ENCODE results near the gene DAPL1. TPM values are rescaled to one million over a fixed set of nuclear protein-coding genes. Genes with fewer than 3 reads are reported as not detected.

Gene DAPL1
- total and polyA plus RNA-seq, 2 donors (not counting 1 experiment from before 2014, with no cell fraction given), result not detected

GRCh38 chr2:158782136-158782535 lies 13.0 kb upstream of the DAPL1 start:
- ATAC-seq (ENCODE audit: low read depth), result no peak

GRCh38 chr2:158782616-158783015 lies 12.5 kb upstream of the DAPL1 start:
- Histone ChIP-seq H3K27me3 (replicated peaks in 1 of 4; ENCODE audit: control extremely low read depth in 1 of 4, control insufficient read depth in 3 of 4, insufficient read depth in 4 of 4, low read length in 3 of 4) (peaks cover 0 to 12% (median 9%) of the 10 kb centered on the region in 4 experiments), H3K36me3 (replicated peaks in 1 of 2; ENCODE audit: control extremely low read depth in 1 of 2, control insufficient read depth in 1 of 2, extremely low read depth in 1 of 2, insufficient read depth in 2 of 2, low read length in 1 of 2) (no peaks in the 10 kb centered on the region), H3K9me3 (ENCODE audit: control extremely low read depth in 1 of 3, control insufficient read depth in 2 of 3, insufficient read depth in 1 of 3, low read length in 2 of 3) (peaks cover 0 to 12% (median 0%) of the 10 kb centered on the region in 3 donors), H3K79me2 (ENCODE audit: control insufficient read depth, insufficient read depth, low read length) (no peaks in the 10 kb centered on the region), H4K20me1 (ENCODE audit: control insufficient read depth, insufficient read depth, low read length, poor library complexity, severe bottlenecking) (no peaks in the 10 kb centered on the region), H3K4me2 (replicated peaks; ENCODE audit: low read depth, low read length, poor library complexity, severe bottlenecking) (no peak overlapping the region), H3K4me3 (ENCODE audit: control extremely low read depth in 1 of 5, extremely low read depth in 1 of 5, insufficient read depth in 1 of 5, low read depth in 2 of 5, low read length in 4 of 5) (no peak overlapping the region), H2AFZ (ENCODE audit: insufficient read depth, low read depth, low read length, poor library complexity, severe bottlenecking) (no peak overlapping the region), H3K9ac (ENCODE audit: low read length) (no peak overlapping the region), H3K27ac (ENCODE audit: low read length in 2 of 2) (no peak overlapping the region), H3K4me1 (ENCODE audit: control insufficient read depth in 2 of 2, insufficient read depth in 2 of 2, low read length in 2 of 2) (peaks cover 6 to 8% of the 10 kb centered on the region in 2 donors)
- H3K4me3 Mint-ChIP-seq, result no peak overlapping the region
- H3K4me1 Mint-ChIP-seq, result peaks cover 11% of the 10 kb centered on the region
- ATAC-seq (ENCODE audit: low read depth), result no peak
- TF ChIP-seq CTCF (IDR thresholded peaks at IDR 0.05), result no peak
- no peak for TF ChIP-seq EZH2 (IDR thresholded peaks at IDR 0.05; ENCODE audit: borderline replicate concordance, insufficient read depth, low read depth, low read length, poor library complexity, severe bottlenecking)
- CTCF ChIA-PET, result no interaction called here
- DNase-seq, result no peak
- WGBS (ENCODE audit: insufficient coverage), result 80% methylated on average over 1 of the region's 5 CpGs
- peaks cover 27% of the 10 kb centered on the region for H3K27me3 Mint-ChIP-seq
- POLR2A ChIA-PET, result no interaction called here
- no peaks in the 10 kb centered on the region for H3K9me3 Mint-ChIP-seq (ENCODE audit: insufficient read depth)
- intact Hi-C loops (cut with micrococcal nuclease), result no loop called here
- no peak overlapping the region for H3K27ac Mint-ChIP-seq

More at GRCh38 chr2:158782136-158782535, 13.0 kb upstream of the DAPL1 start:
- no peak overlapping the region for H3K9ac ChIP-seq (ENCODE audit: low read length)
- H4K20me1 ChIP-seq (ENCODE audit: control insufficient read depth, insufficient read depth, low read length, poor library complexity, severe bottlenecking), result no peaks in the 10 kb centered on the region
- no peak for DNase-seq
- H2AFZ ChIP-seq (ENCODE audit: insufficient read depth, low read depth, low read length, poor library complexity, severe bottlenecking), result no peak overlapping the region
- no peak overlapping the region for H3K4me3 ChIP-seq (ENCODE audit: control extremely low read depth in 1 of 5, extremely low read depth in 1 of 5, insufficient read depth in 1 of 5, low read depth in 2 of 5, low read length in 4 of 5)
- H3K79me2 ChIP-seq (ENCODE audit: control insufficient read depth, insufficient read depth, low read length), result no peaks in the 10 kb centered on the region
- peaks cover 6 to 8% of the 10 kb centered on the region in 2 donors for H3K4me1 ChIP-seq (ENCODE audit: control insufficient read depth in 2 of 2, insufficient read depth in 2 of 2, low read length in 2 of 2)
- intact Hi-C loops (cut with micrococcal nuclease), result no loop called here
- H3K4me1 Mint-ChIP-seq, result peaks cover 11% of the 10 kb centered on the region
- WGBS (ENCODE audit: insufficient coverage), result 98% methylated on average over 7 of the region's 11 CpGs
- no peak overlapping the region for H3K4me3 Mint-ChIP-seq
- peaks cover 27% of the 10 kb centered on the region for H3K27me3 Mint-ChIP-seq
- H3K27ac ChIP-seq (ENCODE audit: low read length in 2 of 2), result no peak overlapping the region
- H3K27me3 ChIP-seq (replicated peaks in 1 of 4; ENCODE audit: control extremely low read depth in 1 of 4, control insufficient read depth in 3 of 4, insufficient read depth in 4 of 4, low read length in 3 of 4), result peaks cover 0 to 10% (median 8%) of the 10 kb centered on the region in 4 experiments
- no peak overlapping the region for H3K27ac Mint-ChIP-seq
- no peaks in the 10 kb centered on the region for H3K36me3 ChIP-seq (replicated peaks in 1 of 2; ENCODE audit: control extremely low read depth in 1 of 2, control insufficient read depth in 1 of 2, extremely low read depth in 1 of 2, insufficient read depth in 2 of 2, low read length in 1 of 2)
- ChIA-PET CTCF (no interaction called here), POLR2A (no interaction called here)
- no peaks in the 10 kb centered on the region for H3K9me3 Mint-ChIP-seq (ENCODE audit: insufficient read depth)
- H3K9me3 ChIP-seq (ENCODE audit: control extremely low read depth in 1 of 3, control insufficient read depth in 2 of 3, insufficient read depth in 1 of 3, low read length in 2 of 3), result peaks cover 0 to 8% (median 0%) of the 10 kb centered on the region in 3 donors
- no peak for TF ChIP-seq EZH2 (IDR thresholded peaks at IDR 0.05; ENCODE audit: borderline replicate concordance, insufficient read depth, low read depth, low read length, poor library complexity, severe bottlenecking)
- TF ChIP-seq CTCF (IDR thresholded peaks at IDR 0.05), result no peak
- no peak overlapping the region for H3K4me2 ChIP-seq (replicated peaks; ENCODE audit: low read depth, low read length, poor library complexity, severe bottlenecking)

Data from B cell (primary cell).